CD8-positive, alpha-beta memory T cell (primary cell): ENCODE data around the gene NF1. TPM values are rescaled to one million over a fixed set of nuclear protein-coding genes. Genes with fewer than 3 reads are reported as not detected.

ENCODE experiments used
- CTCF ChIA-PET: fragments of 350-600 bp; sonication (Branson Sonifier 250); formaldehyde crosslinking; loops from one replicate; lab custom pipeline; 2021; ENCODE audit warnings: antibody characterized with exemption; lab: Charles Lee
- POLR2A ChIA-PET: fragments of 350-600 bp; sonication (Branson Sonifier 250); formaldehyde crosslinking; loops from one replicate; lab custom pipeline; 2021; ENCODE audit warnings: antibody characterized with exemption; lab: Charles Lee
- DNase-seq, 5 donors: peaks; one replicate each; pipeline versions ENCODE4 v3.0.0 to v3.0.0-alpha.2; 2020 to 2022; ENCODE audit warnings: mixed read lengths in 1 of 5
- H3K27ac ChIP-seq: one replicate; pipeline ENCODE4 v1.7.0; 2013; ENCODE audit warnings: low read depth, mild to moderate bottlenecking, low read length, moderate library complexity
- H3K27me3 ChIP-seq: 2 replicates; pipeline ENCODE4 v1.7.0; 2013; ENCODE audit warnings: low read length, mild to moderate bottlenecking; ENCODE audit not compliant: insufficient read depth, poor library complexity, severe bottlenecking
- H3K36me3 ChIP-seq: 2 replicates; pipeline ENCODE4 v1.7.0; 2013; ENCODE audit warnings: mild to moderate bottlenecking, low read length, moderate library complexity; ENCODE audit not compliant: insufficient read depth
- H3K4me1 ChIP-seq: 2 replicates; pipeline ENCODE4 v1.7.0; 2013; ENCODE audit warnings: mild to moderate bottlenecking, low read length, moderate library complexity; ENCODE audit not compliant: insufficient read depth
- H3K4me3 ChIP-seq: 2 replicates; pipeline ENCODE4 v1.7.0; 2013; ENCODE audit warnings: mild to moderate bottlenecking, low read length
- H3K9me3 ChIP-seq: 2 replicates; pipeline ENCODE4 v1.7.0; 2013; ENCODE audit warnings: mild to moderate bottlenecking, low read length
- H3K27ac Mint-ChIP-seq, 8 donors: one replicate each; pipeline ENCODE4 v1.8.0; 2020 to 2021; ENCODE audit warnings: mixed read lengths in 8 of 8, mild to moderate bottlenecking in 6 of 8, inconsistent platforms in 3 of 8, moderate library complexity in 3 of 8
- H3K27me3 Mint-ChIP-seq, 2 donors: one replicate each; pipeline ENCODE4 v1.8.0; 2020 to 2021; ENCODE audit warnings: mixed read lengths in 2 of 2, mild to moderate bottlenecking in 1 of 2, moderate library complexity in 1 of 2
- H3K36me3 Mint-ChIP-seq, 3 donors: one replicate each; pipeline ENCODE4 v1.8.0; 2020 to 2021; ENCODE audit warnings: mixed read lengths in 3 of 3, inconsistent platforms in 1 of 3, mild to moderate bottlenecking in 1 of 3
- H3K4me1 Mint-ChIP-seq, 3 donors: one replicate each; pipeline ENCODE4 v1.8.0; 2020 to 2021; ENCODE audit warnings: mixed read lengths in 3 of 3, inconsistent platforms in 1 of 3, mild to moderate bottlenecking in 1 of 3
- H3K4me3 Mint-ChIP-seq, 7 donors: one replicate each; pipeline ENCODE4 v1.8.0; 2020 to 2021; ENCODE audit warnings: mixed read lengths in 7 of 7, mild to moderate bottlenecking in 6 of 7, moderate library complexity in 4 of 7, inconsistent platforms in 2 of 7
- H3K9me3 Mint-ChIP-seq, 5 donors: one replicate each; pipeline ENCODE4 v1.8.0; 2020 to 2022; ENCODE audit warnings: mixed read lengths in 5 of 5, mild to moderate bottlenecking in 3 of 5, moderate library complexity in 2 of 5, inconsistent platforms in 1 of 5
- polyA plus RNA-seq: library from polyadenylated mRNA; unstranded; fragments of 300-500 nt; fragmentation: Illumina TruSeq; gene quantifications from one replicate; pipeline ENCODE4 v1.2.3, GENCODE V29; 2021
- total RNA-seq, 2 experiments: library from RNA; stranded (reverse); gene quantifications; one replicate each; pipeline ENCODE4 v1.2.3, GENCODE V29; 2021

Gene NF1
- total and polyA plus RNA-seq, 3 experiments from 2014 or later, result 5.8 to 22.8 (median 22.8) TPM

DNA sequence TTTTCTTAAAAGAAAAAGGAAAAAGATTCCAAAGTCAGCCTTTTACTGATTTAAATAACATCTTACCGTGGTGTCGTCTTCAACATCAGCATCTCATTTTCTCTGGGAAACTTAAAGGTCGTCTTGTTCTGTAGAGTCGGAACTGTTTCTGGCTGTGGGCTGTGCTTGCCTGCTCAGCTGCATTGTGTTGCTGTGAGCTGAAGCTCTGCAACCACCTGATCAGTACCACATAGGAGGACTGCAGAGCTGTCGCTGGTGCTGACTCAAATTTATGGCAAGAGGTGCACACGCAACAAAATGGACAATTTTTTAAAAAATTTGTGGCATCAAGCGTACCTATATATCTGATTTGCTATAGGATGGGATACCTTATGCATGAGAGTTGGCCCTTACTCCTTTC, 202.3 kb downstream of the NF1 start, which contains the start of gene OMG:
Gene OMG, minus strand, starts transcription at position 150 of the 400 bp plus-strand sequence. CDS start 908 bp downstream, outside the sequence.
- H3K27ac Mint-ChIP-seq, result peak within 1 kb of the TSS in 1 of 8 donors; percentile 10
- Histone ChIP-seq H3K27ac (no peak within 1 kb of the TSS), H3K4me3 (no peak within 1 kb of the TSS), H3K36me3 (no peaks in the 10 kb centered on the region), H3K9me3 (no peaks in the 10 kb centered on the region), H3K4me1 (peaks cover 5% of the 10 kb centered on the region), H3K27me3 (no peaks in the 10 kb centered on the region)
- H3K27me3 Mint-ChIP-seq, result no peaks in the 10 kb centered on the region
- H3K4me1 Mint-ChIP-seq, result peaks cover 8 to 16% (median 10%) of the 10 kb centered on the region in 3 donors
- no peaks in the 10 kb centered on the region for H3K9me3 Mint-ChIP-seq
- H3K4me3 Mint-ChIP-seq, result no peak within 1 kb of the TSS
- no peak for DNase-seq
- H3K36me3 Mint-ChIP-seq, result peaks cover 0 to 2% (median 2%) of the 10 kb centered on the region in 3 donors
- CTCF ChIA-PET, result no interaction called here
- POLR2A ChIA-PET, result no interaction called here

GRCh38 chr17:31299624-31300023, 204.8 kb downstream of the NF1 start:
- Histone ChIP-seq H3K36me3 (peaks cover 11% of the 10 kb centered on the region), H3K9me3 (no peaks in the 10 kb centered on the region), H3K27ac (no peak overlapping the region), H3K4me1 (peaks cover 5% of the 10 kb centered on the region), H3K4me3 (no peak overlapping the region), H3K27me3 (no peaks in the 10 kb centered on the region)
- ChIA-PET CTCF (no interaction called here), POLR2A (no interaction called here)
- no peak overlapping the region for H3K4me3 Mint-ChIP-seq
- peaks cover 19 to 37% (median 29%) of the 10 kb centered on the region in 3 donors for H3K4me1 Mint-ChIP-seq
- peaks cover 17 to 25% (median 19%) of the 10 kb centered on the region in 3 donors for H3K36me3 Mint-ChIP-seq
- no peaks in the 10 kb centered on the region for H3K27me3 Mint-ChIP-seq
- no peak for DNase-seq
- peak overlapping the region in 2 of 8 donors; percentile 4 to 20 for H3K27ac Mint-ChIP-seq
- peaks cover 0 to 9% (median 0%) of the 10 kb centered on the region in 5 donors for H3K9me3 Mint-ChIP-seq

DNA sequence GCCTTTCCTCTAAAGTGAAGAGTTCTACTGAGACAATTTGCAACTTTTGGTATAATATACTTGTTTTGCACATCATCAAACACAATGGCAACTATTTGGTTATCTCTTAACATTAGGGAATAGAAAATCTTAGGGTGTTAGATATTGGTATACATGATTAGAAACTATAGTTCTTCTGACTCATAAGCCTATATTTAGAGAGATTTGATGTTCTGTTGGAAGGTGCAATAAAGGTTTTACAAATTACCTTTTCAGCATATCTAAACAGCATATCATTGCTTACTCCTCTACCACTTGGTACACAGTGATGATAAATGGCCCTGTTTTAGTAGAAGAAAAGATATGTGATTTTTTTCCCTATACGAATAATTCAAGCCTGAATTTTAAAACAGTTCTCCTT, 212.9 kb downstream of the NF1 start:
- Histone ChIP-seq H3K36me3 (peaks cover 23% of the 10 kb centered on the region), H3K9me3 (no peaks in the 10 kb centered on the region), H3K4me3 (no peak overlapping the region), H3K4me1 (peaks cover 44% of the 10 kb centered on the region), H3K27ac (no peak overlapping the region), H3K27me3 (no peaks in the 10 kb centered on the region)
- peaks cover 66 to 81% (median 77%) of the 10 kb centered on the region in 3 donors for H3K4me1 Mint-ChIP-seq
- H3K36me3 Mint-ChIP-seq, result peaks cover 31 to 81% (median 42%) of the 10 kb centered on the region in 3 donors
- H3K4me3 Mint-ChIP-seq, result peak overlapping the region; percentile 84 to 97 (median 92)
- DNase-seq, result no peak
- no peaks in the 10 kb centered on the region for H3K27me3 Mint-ChIP-seq
- H3K9me3 Mint-ChIP-seq, result peaks cover 0 to 15% (median 0%) of the 10 kb centered on the region in 5 donors
- CTCF ChIA-PET, result no interaction called here
- peak overlapping the region; percentile 72 to 98 (median 92) for H3K27ac Mint-ChIP-seq
- POLR2A ChIA-PET, result no interaction called here

DNA sequence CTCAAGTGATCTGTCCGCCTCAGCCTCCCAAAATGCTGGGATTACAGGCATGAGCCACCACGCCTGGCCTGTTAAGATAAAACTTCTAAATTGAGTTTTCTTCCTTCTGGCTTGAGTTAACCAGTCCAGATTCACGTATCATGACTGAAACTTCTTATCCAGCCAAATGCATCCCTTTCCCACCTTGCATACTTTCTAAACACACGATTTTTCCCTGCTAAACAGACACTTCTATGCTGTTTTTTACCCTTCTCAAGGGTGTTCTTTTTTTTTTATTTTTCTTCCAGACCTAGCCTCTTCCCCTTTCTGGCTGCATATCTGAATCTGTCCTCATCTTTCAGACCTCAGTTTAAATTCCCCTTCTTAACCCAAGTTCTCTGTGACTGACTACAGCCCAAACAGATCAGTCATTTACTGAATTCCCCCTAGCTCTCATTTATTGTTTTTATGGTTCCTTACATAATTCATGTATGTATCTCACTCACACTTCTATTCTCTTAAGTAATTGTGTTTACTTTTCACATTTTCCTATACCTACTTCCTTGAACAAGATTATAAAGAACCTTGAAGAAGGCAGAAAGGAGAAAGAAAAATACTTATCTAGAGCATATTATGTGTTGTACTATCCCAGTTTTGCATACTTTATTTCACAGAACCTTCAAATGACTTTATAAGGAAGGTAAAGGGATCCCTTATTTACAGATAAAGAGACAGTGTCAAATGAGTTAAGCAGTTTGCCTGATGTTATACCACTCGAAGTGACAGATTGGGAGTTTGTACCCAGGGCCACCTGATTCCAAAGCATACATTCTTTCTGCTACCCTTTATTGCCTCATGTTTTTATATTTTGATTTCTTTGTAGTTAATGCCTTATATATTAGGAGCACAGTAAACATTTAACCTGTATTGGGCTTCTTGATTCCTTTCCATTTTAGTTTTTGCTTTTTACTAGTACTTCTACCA, 213.9 kb downstream of the NF1 start:
- ChIA-PET CTCF (interaction anchor here (1.6 kb wide), 1 partner anchor 64 kb away, joined by 4 read pairs; no protein-coding TSS in a partner anchor), POLR2A (no interaction called here)
- no peaks in the 10 kb centered on the region for H3K9me3 ChIP-seq
- no peak for DNase-seq
- H3K4me1 ChIP-seq, result peaks cover 44% of the 10 kb centered on the region
- Mint-ChIP-seq H3K9me3 (peaks cover 0 to 8% (median 0%) of the 10 kb centered on the region in 5 donors), H3K27ac (peak overlapping the region; percentile 82 to 98 (median 92)), H3K27me3 (no peaks in the 10 kb centered on the region), H3K4me3 (peak overlapping the region; percentile 84 to 97 (median 92)), H3K4me1 (peaks cover 63 to 72% (median 67%) of the 10 kb centered on the region in 3 donors), H3K36me3 (peaks cover 24 to 74% (median 32%) of the 10 kb centered on the region in 3 donors)
- peaks cover 19% of the 10 kb centered on the region for H3K36me3 ChIP-seq
- no peaks in the 10 kb centered on the region for H3K27me3 ChIP-seq
- H3K27ac ChIP-seq, result no peak overlapping the region
- peak overlapping the region; percentile 83 for H3K4me3 ChIP-seq

- Mint-ChIP-seq H3K27ac (peak overlapping the region; percentile 82 to 98 (median 92)), H3K9me3 (peaks cover 0 to 6% (median 0%) of the 10 kb centered on the region in 5 donors), H3K4me3 (peak overlapping the region; percentile 84 to 97 (median 92)), H3K36me3 (peaks cover 17 to 68% (median 25%) of the 10 kb centered on the region in 3 donors), H3K4me1 (peaks cover 61 to 72% (median 63%) of the 10 kb centered on the region in 3 donors), H3K27me3 (no peaks in the 10 kb centered on the region)
- peak in 2 of 5 donors; percentile 34 to 47 for DNase-seq
- Histone ChIP-seq H3K4me3 (peak overlapping the region; percentile 83), H3K9me3 (no peaks in the 10 kb centered on the region), H3K4me1 (peaks cover 49% of the 10 kb centered on the region), H3K27me3 (no peaks in the 10 kb centered on the region), H3K36me3 (peaks cover 13% of the 10 kb centered on the region), H3K27ac (peak overlapping the region; percentile 3)
- ChIA-PET CTCF (interaction anchor here (1.0 to 1.6 kb wide), 4 partner anchors 9 to 100 kb away, joined by 3 to 4 read pairs (median 3); partner anchors contain the start of gene EVI2A), POLR2A (interaction anchor here (1.3 kb wide), 1 partner anchor 12 kb away, joined by 5 read pairs; the partner anchor contains the start of gene EVI2A)
Measured at GRCh38 chr17:31309556-31309955, 214.8 kb downstream of the NF1 start.

GRCh38 chr17:31310260-31310659, 215.5 kb downstream of the NF1 start:
- peak; percentile 36 to 84 (median 72) for DNase-seq
- H3K27me3 Mint-ChIP-seq, result no peaks in the 10 kb centered on the region
- H3K9me3 Mint-ChIP-seq, result peaks cover 0 to under 1% (median 0%) of the 10 kb centered on the region in 5 donors
- Histone ChIP-seq H3K4me3 (peak overlapping the region; percentile 83), H3K4me1 (peaks cover 56% of the 10 kb centered on the region), H3K27me3 (no peaks in the 10 kb centered on the region), H3K27ac (peak overlapping the region; percentile 3), H3K9me3 (no peaks in the 10 kb centered on the region), H3K36me3 (peaks cover 6% of the 10 kb centered on the region)
- peaks cover 59 to 72% (median 63%) of the 10 kb centered on the region in 3 donors for H3K4me1 Mint-ChIP-seq
- H3K36me3 Mint-ChIP-seq, result peaks cover 11 to 61% (median 18%) of the 10 kb centered on the region in 3 donors
- CTCF ChIA-PET, result interaction anchor here (1.0 to 1.6 kb wide), 5 partner anchors 8 to 101 kb away, joined by 3 to 5 read pairs (median 3); partner anchors contain the start of gene EVI2A
- peak overlapping the region; percentile 84 to 97 (median 92) for H3K4me3 Mint-ChIP-seq
- POLR2A ChIA-PET, result interaction anchor here (0.6 to 1.3 kb wide), 4 partner anchors 9 to 18 kb away, joined by 4 to 7 read pairs (median 4); partner anchors contain the start of gene EVI2A
- peak overlapping the region; percentile 82 to 98 (median 92) for H3K27ac Mint-ChIP-seq

DNA sequence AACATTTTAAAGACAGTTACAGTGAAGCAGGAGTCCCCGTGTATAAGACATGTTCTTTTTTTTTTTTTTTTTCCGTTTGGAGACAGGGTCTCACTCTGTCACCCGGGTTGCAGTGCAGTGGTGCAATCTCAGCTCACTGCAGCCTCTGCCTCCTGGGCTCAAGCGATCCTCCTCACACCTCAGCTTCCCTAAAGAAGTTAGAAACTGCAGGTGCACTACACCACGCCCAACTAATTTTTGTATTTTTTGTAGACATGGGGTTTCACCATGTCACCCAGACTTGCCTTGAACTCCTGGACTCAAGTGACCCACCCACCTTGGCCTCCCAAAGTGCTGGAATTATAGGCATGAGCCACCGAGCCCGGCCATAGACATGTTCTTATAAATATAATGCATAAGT, 216.1 kb downstream of the NF1 start:
- ChIA-PET POLR2A (interaction anchor here (0.6 to 1.3 kb wide), 5 partner anchors 8 to 17 kb away, joined by 3 to 7 read pairs (median 4); partner anchors contain the start of gene EVI2A), CTCF (interaction anchor here (1.2 to 1.6 kb wide), 2 partner anchors 8 to 9 kb away, joined by 3 to 5 read pairs; no protein-coding TSS in a partner anchor)
- H3K9me3 ChIP-seq, result no peaks in the 10 kb centered on the region
- peaks cover 57% of the 10 kb centered on the region for H3K4me1 ChIP-seq
- H3K36me3 ChIP-seq, result no peaks in the 10 kb centered on the region
- Mint-ChIP-seq H3K4me3 (peak overlapping the region; percentile 84 to 97 (median 92)), H3K9me3 (no peaks in the 10 kb centered on the region), H3K4me1 (peaks cover 59 to 72% (median 63%) of the 10 kb centered on the region in 3 donors), H3K27ac (peak overlapping the region; percentile 84 to 98 (median 92)), H3K36me3 (peaks cover 5 to 55% (median 12%) of the 10 kb centered on the region in 3 donors), H3K27me3 (no peaks in the 10 kb centered on the region)
- peak overlapping the region; percentile 83 for H3K4me3 ChIP-seq
- H3K27me3 ChIP-seq, result no peaks in the 10 kb centered on the region
- DNase-seq, result no peak
- peak overlapping the region; percentile 3 for H3K27ac ChIP-seq
